HEK293 (cell line): ENCODE measurements around the gene RPUSD1.

ENCODE experiments used
- GLIS2 ChIP-seq: fragments of 450-650 bp; formaldehyde crosslinking; IDR thresholded peaks from 2 replicates; pipeline ENCODE4 v1.5.1; 2016; ENCODE audit warnings: missing biosample characterization, missing genetic modification characterization
- KLF17 ChIP-seq: fragments of 450-650 bp; formaldehyde crosslinking; IDR thresholded peaks from 2 replicates; pipeline ENCODE4 v1.5.1; 2016; ENCODE audit warnings: missing biosample characterization, missing genetic modification characterization
- KLF9 ChIP-seq: fragments of 450-650 bp; formaldehyde crosslinking; IDR thresholded peaks from 2 replicates; pipeline ENCODE4 v1.5.1; 2016; ENCODE audit warnings: missing biosample characterization, missing genetic modification characterization, low read depth
- PRDM6 ChIP-seq: fragments of 450-650 bp; formaldehyde crosslinking; IDR thresholded peaks from 2 replicates; pipeline ENCODE4 v1.5.1; 2017; ENCODE audit warnings: missing biosample characterization, missing genetic modification characterization
- RBAK ChIP-seq: fragments of 450-650 bp; formaldehyde crosslinking; IDR thresholded peaks from 2 replicates; pipeline ENCODE4 v1.5.1; 2016; ENCODE audit warnings: missing biosample characterization, missing genetic modification characterization
- REPIN1 ChIP-seq: fragments of 450-650 bp; formaldehyde crosslinking; IDR thresholded peaks from 2 replicates; pipeline ENCODE4 v1.5.1; 2017; ENCODE audit warnings: missing biosample characterization, missing genetic modification characterization, low read depth
- SCRT1 ChIP-seq: fragments of 450-650 bp; formaldehyde crosslinking; IDR thresholded peaks from 2 replicates; pipeline ENCODE4 v1.5.1; 2016; ENCODE audit warnings: missing biosample characterization, missing genetic modification characterization, borderline replicate concordance
- ZBTB8A ChIP-seq: fragments of 450-650 bp; formaldehyde crosslinking; IDR thresholded peaks from 2 replicates; pipeline ENCODE4 v1.5.1; 2016; ENCODE audit warnings: missing biosample characterization, missing genetic modification characterization
- ZFP37 ChIP-seq: fragments of 450-650 bp; formaldehyde crosslinking; IDR thresholded peaks from 2 replicates; pipeline ENCODE4 v1.5.1; 2016; ENCODE audit warnings: missing biosample characterization, missing genetic modification characterization
- ZNF114 ChIP-seq: fragments of 450-650 bp; formaldehyde crosslinking; IDR thresholded peaks from 2 replicates; pipeline ENCODE4 v1.5.0; 2017; ENCODE audit warnings: missing biosample characterization, missing genetic modification characterization
- ZNF121 ChIP-seq: fragments of 450-650 bp; formaldehyde crosslinking; IDR thresholded peaks from 2 replicates; pipeline ENCODE4 v1.5.1; 2016; ENCODE audit warnings: missing biosample characterization, missing genetic modification characterization
- ZNF157 ChIP-seq: fragments of 450-650 bp; formaldehyde crosslinking; IDR thresholded peaks from 2 replicates; pipeline ENCODE4 v1.5.1; 2016; ENCODE audit warnings: missing biosample characterization, missing genetic modification characterization
- ZNF16 ChIP-seq: fragments of 450-650 bp; formaldehyde crosslinking; IDR thresholded peaks from 2 replicates; pipeline ENCODE4 v1.5.1; 2016; ENCODE audit warnings: low read depth, missing biosample characterization, missing genetic modification characterization
- ZNF175 ChIP-seq: fragments of 450-650 bp; formaldehyde crosslinking; IDR thresholded peaks from 2 replicates; pipeline ENCODE4 v1.5.1; 2016; ENCODE audit warnings: missing biosample characterization, missing genetic modification characterization
- ZNF292 ChIP-seq: fragments of 450-650 bp; formaldehyde crosslinking; IDR thresholded peaks from 2 replicates; pipeline ENCODE4 v1.5.1; 2016; ENCODE audit warnings: low read depth, missing biosample characterization, missing genetic modification characterization, borderline replicate concordance
- ZNF311 ChIP-seq: fragments of 450-650 bp; formaldehyde crosslinking; IDR thresholded peaks from 2 replicates; pipeline ENCODE4 v1.5.1; 2017; ENCODE audit warnings: missing biosample characterization, missing genetic modification characterization, borderline replicate concordance
- ZNF335 ChIP-seq: fragments of 450-650 bp; formaldehyde crosslinking; conservative IDR thresholded peaks from 2 replicates; pipeline ENCODE4 v1.5.1; 2016; ENCODE audit warnings: missing biosample characterization, missing genetic modification characterization
- ZNF341 ChIP-seq: fragments of 450-650 bp; formaldehyde crosslinking; IDR thresholded peaks from 2 replicates; pipeline ENCODE4; 2016; ENCODE audit warnings: low read depth, missing biosample characterization, missing genetic modification characterization
- ZNF404 ChIP-seq: fragments of 450-650 bp; formaldehyde crosslinking; IDR thresholded peaks from 2 replicates; pipeline ENCODE4 v1.5.1; 2017; ENCODE audit warnings: missing biosample characterization, missing genetic modification characterization
- ZNF416 ChIP-seq: fragments of 450-650 bp; formaldehyde crosslinking; IDR thresholded peaks from 2 replicates; pipeline ENCODE4 v1.5.1; 2016; ENCODE audit warnings: missing biosample characterization, missing genetic modification characterization
- ZNF423 ChIP-seq: fragments of 450-650 bp; formaldehyde crosslinking; IDR thresholded peaks from 2 replicates; pipeline ENCODE4 v1.5.1; 2016; ENCODE audit warnings: missing biosample characterization, missing genetic modification characterization
- ZNF488 ChIP-seq: fragments of 450-650 bp; formaldehyde crosslinking; IDR thresholded peaks from 2 replicates; pipeline ENCODE4 v1.5.1; 2016; ENCODE audit warnings: missing biosample characterization, missing genetic modification characterization
- ZNF548 ChIP-seq: fragments of 450-650 bp; formaldehyde crosslinking; IDR thresholded peaks from 2 replicates; pipeline ENCODE4 v1.5.1; 2016; ENCODE audit warnings: missing biosample characterization, missing genetic modification characterization
- ZNF624 ChIP-seq: fragments of 450-650 bp; formaldehyde crosslinking; IDR thresholded peaks from 2 replicates; pipeline ENCODE4 v1.5.1; 2017; ENCODE audit warnings: missing biosample characterization, missing genetic modification characterization
- ZNF654 ChIP-seq: fragments of 450-650 bp; formaldehyde crosslinking; IDR thresholded peaks from 2 replicates; pipeline ENCODE4 v1.5.1; 2016; ENCODE audit warnings: low read depth, missing biosample characterization, missing genetic modification characterization
- ZNF677 ChIP-seq: fragments of 450-650 bp; IDR thresholded peaks from 2 replicates; pipeline ENCODE4 v1.5.0; 2018; ENCODE audit warnings: missing biosample characterization, mild to moderate bottlenecking, missing genetic modification characterization, moderate library complexity
- TF ChIP-seq, protein P1 (sequence below): fragments of 450-650 bp; formaldehyde crosslinking; IDR thresholded peaks from 2 replicates; pipeline ENCODE4 v1.5.1; 2016; ENCODE audit warnings: missing biosample characterization, missing genetic modification characterization
- TF ChIP-seq, protein P2 (sequence below): fragments of 450-650 bp; formaldehyde crosslinking; IDR thresholded peaks from 2 replicates; pipeline ENCODE4 v1.5.1; 2016; ENCODE audit warnings: missing biosample characterization, missing genetic modification characterization
- TF ChIP-seq, protein P3 (sequence below): fragments of 450-650 bp; formaldehyde crosslinking; IDR thresholded peaks from 2 replicates; pipeline ENCODE4 v1.5.1; 2016; ENCODE audit warnings: missing biosample characterization, missing genetic modification characterization
- TF ChIP-seq, protein P4 (sequence below): fragments of 450-650 bp; formaldehyde crosslinking; IDR thresholded peaks from 2 replicates; pipeline ENCODE4 v1.5.1; 2016; ENCODE audit warnings: missing biosample characterization, missing genetic modification characterization

The RPUSD1 gene

DNA sequence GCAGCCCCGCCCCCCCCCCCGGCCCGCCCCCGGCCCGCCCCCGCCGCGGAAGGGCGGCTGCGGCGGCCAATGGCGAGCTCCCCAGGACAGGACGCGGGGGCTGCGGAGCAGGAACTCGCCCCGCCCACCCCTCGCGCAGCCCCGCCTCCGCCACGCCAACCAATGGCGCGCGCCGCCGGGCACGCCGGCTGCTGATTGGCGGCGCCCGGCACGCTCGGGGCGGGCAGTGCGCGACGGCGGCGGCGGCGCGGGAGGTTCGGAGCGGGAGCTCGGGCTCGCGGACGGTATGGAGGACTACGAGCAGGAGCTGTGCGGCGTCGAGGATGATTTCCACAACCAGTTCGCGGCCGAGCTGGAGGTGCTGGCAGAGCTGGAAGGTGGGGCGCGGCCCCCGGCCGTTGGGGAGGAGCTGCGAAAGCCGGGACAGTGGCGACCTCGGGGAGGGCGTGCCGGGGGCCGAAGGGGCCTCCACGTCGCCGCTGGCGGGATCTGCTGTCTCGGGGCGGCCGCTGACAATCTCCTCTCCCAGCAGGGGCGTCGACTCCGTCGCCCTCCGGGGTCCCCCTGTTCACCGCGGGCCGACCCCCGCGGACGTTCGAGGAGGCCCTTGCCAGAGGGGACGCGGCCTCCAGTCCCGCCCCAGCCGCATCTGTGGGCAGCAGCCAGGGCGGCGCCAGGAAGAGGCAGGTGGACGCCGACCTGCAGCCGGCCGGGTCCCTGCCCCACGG, 382 bp upstream of the RPUSD1 start, which contains the start of gene CHTF18 (continued):
- TF ChIP-seq ZNF175 (tag by site-specific recombination) (no peak), ZNF404 (tag by site-specific recombination) (no peak), ZNF292 (tag by site-specific recombination) (no peak), ZNF677 (tag by site-specific recombination) (no peak), KLF9 (tag by site-specific recombination) (peak; percentile 95), ZNF416 (tag by site-specific recombination) (no peak), ZNF335 (tag by site-specific recombination) (peak; percentile 78), ZNF654 (tag by site-specific recombination) (no peak), KLF17 (tag by site-specific recombination) (peak; percentile 91), REPIN1 (tag by site-specific recombination) (no peak), ZNF311 (tag by site-specific recombination) (no peak), ZNF16 (tag by site-specific recombination) (no peak), ZNF624 (tag by site-specific recombination) (no peak), RBAK (tag by site-specific recombination) (no peak), ZFP37 (tag by site-specific recombination) (no peak), GLIS2 (tag by site-specific recombination) (peak; percentile 91), ZNF488 (tag by site-specific recombination) (no peak), ZNF548 (tag by site-specific recombination) (no peak), ZNF157 (no peak), ZNF121 (no peak), ZNF423 (tag by site-specific recombination) (no peak), SCRT1 (tag by site-specific recombination) (no peak), ZBTB8A (0 out of 2 replicates have a peak, but pooled peaks have one; percentile 23), ZNF114 (tag by site-specific recombination) (no peak), ZNF341 (peak; percentile 47; the same call in 1 of the 2 replicates), PRDM6 (tag by site-specific recombination) (no peak)
- TF ChIP-seq, protein P1, sequence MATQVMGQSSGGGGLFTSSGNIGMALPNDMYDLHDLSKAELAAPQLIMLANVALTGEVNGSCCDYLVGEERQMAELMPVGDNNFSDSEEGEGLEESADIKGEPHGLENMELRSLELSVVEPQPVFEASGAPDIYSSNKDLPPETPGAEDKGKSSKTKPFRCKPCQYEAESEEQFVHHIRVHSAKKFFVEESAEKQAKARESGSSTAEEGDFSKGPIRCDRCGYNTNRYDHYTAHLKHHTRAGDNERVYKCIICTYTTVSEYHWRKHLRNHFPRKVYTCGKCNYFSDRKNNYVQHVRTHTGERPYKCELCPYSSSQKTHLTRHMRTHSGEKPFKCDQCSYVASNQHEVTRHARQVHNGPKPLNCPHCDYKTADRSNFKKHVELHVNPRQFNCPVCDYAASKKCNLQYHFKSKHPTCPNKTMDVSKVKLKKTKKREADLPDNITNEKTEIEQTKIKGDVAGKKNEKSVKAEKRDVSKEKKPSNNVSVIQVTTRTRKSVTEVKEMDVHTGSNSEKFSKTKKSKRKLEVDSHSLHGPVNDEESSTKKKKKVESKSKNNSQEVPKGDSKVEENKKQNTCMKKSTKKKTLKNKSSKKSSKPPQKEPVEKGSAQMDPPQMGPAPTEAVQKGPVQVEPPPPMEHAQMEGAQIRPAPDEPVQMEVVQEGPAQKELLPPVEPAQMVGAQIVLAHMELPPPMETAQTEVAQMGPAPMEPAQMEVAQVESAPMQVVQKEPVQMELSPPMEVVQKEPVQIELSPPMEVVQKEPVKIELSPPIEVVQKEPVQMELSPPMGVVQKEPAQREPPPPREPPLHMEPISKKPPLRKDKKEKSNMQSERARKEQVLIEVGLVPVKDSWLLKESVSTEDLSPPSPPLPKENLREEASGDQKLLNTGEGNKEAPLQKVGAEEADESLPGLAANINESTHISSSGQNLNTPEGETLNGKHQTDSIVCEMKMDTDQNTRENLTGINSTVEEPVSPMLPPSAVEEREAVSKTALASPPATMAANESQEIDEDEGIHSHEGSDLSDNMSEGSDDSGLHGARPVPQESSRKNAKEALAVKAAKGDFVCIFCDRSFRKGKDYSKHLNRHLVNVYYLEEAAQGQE (tag by site-specific recombination), result 0 out of 2 replicates have a peak, but pooled peaks have one; percentile 10
- TF ChIP-seq, protein P2, sequence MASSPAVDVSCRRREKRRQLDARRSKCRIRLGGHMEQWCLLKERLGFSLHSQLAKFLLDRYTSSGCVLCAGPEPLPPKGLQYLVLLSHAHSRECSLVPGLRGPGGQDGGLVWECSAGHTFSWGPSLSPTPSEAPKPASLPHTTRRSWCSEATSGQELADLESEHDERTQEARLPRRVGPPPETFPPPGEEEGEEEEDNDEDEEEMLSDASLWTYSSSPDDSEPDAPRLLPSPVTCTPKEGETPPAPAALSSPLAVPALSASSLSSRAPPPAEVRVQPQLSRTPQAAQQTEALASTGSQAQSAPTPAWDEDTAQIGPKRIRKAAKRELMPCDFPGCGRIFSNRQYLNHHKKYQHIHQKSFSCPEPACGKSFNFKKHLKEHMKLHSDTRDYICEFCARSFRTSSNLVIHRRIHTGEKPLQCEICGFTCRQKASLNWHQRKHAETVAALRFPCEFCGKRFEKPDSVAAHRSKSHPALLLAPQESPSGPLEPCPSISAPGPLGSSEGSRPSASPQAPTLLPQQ (tag by site-specific recombination), result peak; percentile 80
- TF ChIP-seq, protein P3, sequence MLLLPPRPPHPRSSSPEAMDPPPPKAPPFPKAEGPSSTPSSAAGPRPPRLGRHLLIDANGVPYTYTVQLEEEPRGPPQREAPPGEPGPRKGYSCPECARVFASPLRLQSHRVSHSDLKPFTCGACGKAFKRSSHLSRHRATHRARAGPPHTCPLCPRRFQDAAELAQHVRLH, result no peak
- TF ChIP-seq, protein P4, sequence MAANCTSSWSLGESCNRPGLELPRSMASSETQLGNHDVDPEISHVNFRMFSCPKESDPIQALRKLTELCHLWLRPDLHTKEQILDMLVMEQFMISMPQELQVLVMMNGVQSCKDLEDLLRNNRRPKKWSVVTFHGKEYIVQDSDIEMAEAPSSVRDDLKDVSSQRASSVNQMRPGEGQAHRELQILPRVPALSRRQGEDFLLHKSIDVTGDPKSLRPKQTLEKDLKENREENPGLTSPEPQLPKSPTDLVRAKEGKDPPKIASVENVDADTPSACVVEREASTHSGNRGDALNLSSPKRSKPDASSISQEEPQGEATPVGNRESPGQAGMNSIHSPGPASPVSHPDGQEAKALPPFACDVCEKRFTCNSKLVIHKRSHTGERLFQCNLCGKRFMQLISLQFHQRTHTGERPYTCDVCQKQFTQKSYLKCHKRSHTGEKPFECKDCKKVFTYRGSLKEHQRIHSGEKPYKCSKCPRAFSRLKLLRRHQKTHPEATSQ (tag by site-specific recombination), result peak; percentile 88; the same call in 1 of the 2 replicates
